Muscle of back (tissue), 11 donors: ENCODE data around the gene EXOC4. TPM values are rescaled to one million over a fixed set of nuclear protein-coding genes. Genes with fewer than 3 reads are reported as not detected.

ENCODE experiments used
- DNase-seq, 3 donors: peaks; one replicate each; pipeline versions ENCODE4 v3.0.0 to v3.0.0-alpha.2; 2013
- polyA plus RNA-seq, 10 donors: library from polyadenylated mRNA; unstranded; fragments of 120-200 nt; gene quantifications; one replicate each; pipeline ENCODE4 v1.2.1, GENCODE V29; 2013; ENCODE audit not compliant: insufficient read length in 10 of 10

The EXOC4 gene
- polyA plus RNA-seq, 10 donors = 42.2 to 74.5 (median 57.6) TPM

DNA sequence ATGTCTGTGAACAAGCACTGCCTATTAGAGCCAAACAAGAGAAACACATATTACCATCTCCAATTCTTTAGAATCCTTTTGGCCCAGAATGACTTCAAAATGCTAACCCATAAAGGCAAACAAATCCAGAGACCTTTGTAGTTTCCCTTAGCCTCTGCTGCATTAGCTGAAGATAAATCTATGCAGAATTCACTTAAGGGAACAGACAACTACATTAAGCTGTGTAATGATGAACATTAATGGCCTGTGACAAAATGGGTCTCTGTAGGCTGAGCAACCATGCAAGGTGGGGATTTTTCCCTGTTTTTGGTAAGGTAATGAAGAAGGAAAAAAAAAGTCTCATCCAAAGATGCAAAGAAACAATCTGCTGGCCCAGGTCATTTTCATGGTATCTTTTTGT lies 411.6 kb downstream of the EXOC4 start:
- no peak for DNase-seq

DNA sequence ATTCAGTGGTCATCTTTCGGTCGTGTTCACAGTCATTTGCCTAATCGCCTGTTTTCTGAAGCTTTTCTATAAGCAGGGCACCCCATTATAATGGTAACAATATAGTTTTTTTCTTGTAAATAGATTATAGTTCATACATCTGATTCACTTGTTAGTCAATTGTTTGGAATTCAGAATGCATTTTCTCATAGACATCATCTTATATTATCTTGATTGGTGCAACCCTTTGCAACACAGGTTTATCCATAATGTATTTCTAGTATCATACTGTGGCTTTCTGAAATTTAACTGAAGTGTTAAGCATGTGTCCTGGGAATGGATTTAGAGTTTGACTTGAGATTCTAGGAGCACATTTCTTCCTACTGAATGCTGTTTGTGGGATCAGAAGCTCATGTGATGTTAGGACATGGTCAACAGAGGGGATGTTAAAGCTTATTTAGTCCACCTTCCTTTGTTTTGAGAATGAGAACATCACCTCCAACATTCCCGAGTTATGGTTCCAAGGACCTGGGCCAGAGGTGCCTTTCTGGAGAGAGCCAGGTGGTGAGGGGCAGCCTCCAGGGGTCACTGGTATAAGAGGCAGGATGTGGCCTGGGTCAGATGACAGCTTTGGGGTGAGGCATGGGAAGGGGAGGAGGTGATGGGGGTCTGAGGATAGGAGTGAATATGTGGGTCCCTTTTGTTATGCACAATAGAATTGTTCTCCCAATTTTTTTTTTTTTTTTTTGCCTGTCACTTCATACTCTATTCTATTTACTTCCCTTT lies 415.6 kb downstream of the EXOC4 start:
- DNase-seq = no peak

DNA sequence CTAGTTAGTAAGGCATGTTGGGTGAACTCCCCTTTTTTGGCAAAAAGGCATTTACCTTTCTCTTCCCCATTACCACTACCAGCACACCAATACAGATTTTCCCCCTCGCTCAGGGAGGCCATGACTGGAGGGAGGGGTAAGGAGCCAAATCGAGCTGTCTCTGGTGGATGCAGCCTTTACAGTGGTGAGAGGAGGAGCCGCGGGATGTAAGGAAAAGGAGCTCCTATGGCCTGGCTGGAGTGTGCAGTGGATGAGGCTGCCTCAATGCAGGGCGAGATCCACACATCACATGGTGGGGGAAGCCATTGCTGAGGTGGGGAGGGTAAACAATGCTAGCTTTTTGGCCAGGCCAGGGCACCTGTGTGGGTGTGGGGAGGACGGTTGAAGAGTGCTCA lies 416.2 kb downstream of the EXOC4 start:
- no peak for DNase-seq

DNA sequence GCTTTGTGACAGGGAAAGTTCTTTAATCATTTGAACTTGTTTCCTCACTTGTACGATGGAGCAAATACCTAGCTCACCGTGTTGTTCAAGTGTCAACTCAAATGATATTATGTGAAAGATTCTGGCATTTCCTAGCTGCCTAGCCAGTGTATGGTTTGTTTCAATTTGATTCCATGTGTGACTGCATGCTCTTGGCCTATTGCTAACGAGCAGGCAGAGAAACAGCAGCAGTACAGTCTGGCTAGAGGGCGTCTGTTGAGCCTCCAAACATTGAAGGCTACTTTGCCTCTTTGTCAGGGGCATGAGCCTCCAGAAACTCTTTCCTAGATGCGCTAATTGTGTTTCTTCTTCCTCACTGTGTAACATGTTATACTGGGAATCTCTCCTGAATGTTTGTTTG lies 417.4 kb downstream of the EXOC4 start:
- no peak for DNase-seq

DNA sequence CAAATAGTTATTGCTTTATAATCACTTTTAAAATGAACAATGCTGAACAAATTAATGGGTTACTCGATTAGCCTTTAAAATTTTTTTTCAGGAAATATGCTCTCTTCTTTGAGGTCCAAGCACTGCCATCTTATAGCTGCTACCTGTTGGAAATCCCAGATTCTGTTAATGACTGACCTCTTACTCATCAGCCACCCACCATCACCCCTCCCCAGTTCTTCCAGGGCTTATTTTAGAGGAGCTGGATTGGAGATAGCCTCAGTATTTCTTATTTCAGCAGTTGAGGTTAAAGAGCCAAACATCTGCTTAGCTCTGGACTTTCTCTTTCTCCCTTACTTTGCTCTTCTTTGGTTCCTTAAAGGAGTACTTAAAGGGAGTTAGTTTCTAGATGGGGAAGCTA lies 420.0 kb downstream of the EXOC4 start:
- DNase-seq = no peak

DNA sequence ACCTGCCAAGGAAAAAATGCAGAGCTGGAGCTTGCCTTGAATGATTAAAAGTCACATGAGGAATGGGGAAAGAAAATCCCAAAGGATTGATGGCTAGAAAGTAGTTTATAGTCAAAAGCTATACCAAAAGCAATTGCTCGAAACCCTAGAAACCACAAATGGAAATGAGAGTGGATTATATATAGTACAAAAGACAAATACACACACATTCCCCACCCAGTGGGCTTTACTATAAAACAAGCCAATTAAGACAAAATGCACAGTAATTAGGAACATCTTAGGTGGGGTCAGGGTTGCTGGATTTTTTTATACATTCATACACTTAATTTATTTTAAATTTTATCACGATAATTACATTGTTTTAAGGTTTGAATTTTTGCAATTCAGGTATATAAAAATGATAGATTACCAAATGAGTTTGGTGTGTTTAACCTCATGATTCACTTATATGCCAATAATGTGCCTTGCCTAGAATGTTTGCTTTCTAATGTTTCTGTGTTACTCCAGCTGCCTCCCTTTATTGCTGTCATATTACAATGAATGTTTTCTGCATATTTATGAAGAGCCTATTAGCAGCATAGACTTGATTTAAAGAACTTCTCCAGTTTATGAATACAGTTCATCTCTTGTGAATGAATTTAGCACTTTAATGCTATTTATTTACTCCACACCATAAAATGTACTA lies 421.3 kb downstream of the EXOC4 start:
- DNase-seq = no peak

DNA sequence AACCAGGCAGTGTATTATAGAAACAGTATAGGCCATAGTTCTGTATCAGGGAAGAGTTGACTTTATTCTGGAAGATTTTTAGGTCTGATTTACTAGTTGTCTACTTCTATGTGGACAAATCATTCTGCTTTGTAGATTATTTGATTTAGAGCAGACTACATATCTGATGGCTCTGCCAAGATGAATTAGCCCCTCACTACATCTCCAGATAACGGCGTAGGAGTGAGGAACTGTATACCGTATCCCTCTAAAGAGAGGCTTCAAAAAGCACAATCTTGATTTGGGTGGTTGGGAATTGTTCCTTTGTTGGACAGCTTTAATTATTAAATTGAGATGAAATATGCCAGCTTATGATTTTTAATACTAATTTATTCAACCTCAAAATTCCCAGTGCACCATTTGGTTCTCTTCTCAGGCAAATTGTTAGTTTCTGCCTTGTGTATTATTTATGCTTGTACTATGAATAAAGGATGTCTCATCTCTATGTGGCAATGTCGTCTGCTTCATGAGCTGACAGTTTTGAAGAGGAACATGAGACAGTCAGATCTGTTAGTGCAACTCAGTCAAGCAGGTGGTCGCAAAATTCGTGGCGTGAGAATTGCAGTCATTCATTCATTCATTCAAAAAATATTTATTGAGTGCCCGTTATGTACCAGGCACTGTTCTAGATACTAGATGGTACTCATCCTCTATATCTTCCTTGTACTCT lies 422.8 kb downstream of the EXOC4 start:
- no peak for DNase-seq

DNA sequence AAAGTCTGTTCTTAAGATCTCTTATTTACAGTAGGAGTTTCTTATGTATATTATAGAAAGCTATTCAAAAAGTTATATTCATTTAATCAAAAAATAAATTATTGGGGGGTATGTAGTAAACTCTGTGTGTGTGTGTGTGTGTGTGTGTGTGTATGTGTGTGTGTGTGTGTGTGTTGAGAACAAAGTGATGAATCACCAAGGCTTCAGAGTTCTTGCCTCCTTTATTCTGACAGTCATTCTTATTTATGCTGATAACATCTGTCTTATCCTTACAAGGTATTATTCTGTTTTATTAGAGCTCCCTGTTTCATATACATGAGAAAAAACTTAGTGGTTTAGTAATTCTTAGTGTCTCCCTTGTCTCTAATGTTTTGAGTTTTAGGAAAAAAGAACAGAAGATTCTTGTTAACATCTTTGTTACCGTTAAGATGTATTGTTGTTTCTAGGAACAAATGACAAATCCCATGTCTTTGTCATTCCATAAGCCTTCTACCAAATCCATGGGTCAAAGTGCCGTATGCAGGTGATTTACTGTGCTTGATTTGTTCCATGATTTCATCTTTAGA lies 424.0 kb downstream of the EXOC4 start:
- DNase-seq = no peak

DNA sequence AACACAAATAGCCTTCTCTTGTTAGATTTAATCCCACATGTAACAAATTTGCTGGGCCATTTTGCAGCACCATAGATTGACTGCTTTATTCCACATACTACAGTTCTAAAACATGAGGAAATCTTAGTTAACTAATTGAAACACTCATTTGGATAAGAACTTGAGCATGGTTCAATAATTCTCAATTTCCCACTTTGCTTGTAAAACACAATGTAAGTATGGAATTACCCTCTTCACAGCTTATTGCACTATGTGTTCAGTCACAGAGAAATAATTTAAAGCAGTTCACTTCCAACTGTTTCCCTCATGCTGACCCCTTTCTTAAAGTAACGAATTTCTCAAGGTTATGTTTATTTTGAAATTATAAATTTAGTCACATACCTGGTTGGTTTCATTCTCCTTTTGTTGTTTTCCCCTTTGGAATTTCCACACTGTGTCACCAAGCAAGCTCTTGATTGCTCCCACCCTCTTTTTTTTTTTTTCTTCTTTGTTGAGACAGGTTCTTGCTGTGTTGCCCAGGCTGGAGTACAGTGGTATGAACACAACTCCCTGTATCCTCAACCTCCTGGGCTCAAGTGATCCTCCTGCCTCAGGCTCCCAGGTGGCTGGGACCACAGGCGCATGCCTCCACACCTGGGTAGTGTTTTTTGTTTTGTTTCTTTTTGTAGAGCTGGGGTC lies 425.4 kb downstream of the EXOC4 start:
- DNase-seq = no peak

DNA sequence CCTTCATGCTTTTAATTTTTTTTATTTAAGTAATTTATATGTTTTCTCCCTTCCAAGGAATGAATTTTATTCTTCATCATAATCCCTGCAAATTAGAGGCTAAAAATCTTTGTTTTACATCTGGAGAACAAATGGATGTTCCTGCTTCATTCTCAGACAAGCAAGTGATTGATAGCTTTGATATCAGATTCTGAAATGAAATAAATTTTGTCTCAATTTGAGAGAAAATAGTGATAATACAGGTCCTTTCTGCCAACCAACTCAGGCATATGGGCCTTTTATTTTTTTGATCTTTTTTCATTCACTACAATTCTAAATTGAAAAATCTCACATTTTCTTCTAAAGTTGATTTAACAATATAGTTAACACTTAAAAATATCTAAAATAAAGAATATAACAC lies 427.1 kb downstream of the EXOC4 start:
- no peak for DNase-seq

DNA sequence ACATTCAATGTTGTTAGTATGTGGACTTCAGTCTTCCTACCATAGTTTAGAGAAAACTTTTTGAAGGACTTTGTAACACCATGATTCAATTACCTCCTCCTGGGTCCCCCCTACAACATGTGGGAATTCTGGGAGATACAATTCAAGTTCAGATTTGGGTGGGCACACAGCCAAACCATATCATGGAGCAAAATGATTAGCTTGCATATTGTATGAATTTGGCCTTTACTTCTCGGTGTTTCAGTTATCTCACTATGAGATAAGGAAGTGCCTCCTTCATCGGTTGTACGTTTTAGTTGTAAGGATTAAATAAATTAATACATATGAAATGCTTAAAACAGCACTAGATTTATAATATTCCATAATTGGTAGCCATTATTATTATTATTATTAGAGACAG lies 428.7 kb downstream of the EXOC4 start:
- DNase-seq = no peak

DNA sequence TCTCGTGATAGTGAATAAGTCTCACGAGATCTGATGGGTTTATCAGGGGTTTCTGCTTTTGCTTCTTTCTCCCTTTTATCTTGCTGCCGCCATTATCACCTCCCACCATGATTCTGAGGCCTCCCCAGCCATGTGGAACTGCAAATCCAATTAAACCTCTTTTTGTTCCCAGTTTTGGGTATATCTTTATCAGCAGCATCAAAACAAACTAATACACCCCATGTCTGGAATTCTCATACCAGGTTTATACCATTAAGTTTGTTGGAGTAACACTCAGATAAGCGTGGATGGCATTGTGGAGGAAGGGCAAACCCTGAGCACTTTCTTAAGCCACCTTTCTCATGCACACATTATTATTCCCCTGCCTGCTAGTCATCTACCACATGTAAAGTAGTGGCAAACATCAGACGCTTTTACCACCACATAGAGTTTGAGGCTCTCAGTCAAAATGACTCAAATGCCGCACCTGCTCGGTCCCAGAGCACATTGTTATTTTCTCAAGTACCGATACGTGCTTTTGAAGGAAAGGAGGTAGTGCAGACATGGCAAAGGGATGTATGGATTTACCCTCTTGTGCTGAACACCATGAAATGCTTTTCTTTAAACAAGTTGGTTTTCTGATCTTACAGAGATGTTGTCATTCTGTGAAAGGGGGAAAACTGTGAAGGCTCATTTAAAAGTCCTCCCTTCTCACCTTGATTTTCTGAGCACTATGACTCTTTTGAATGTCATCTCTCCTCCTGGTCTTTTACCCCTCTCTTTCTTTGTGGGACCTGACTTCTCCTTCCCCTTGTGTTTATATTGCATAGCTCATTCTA lies 429.7 kb downstream of the EXOC4 start:
- DNase-seq = no peak

DNA sequence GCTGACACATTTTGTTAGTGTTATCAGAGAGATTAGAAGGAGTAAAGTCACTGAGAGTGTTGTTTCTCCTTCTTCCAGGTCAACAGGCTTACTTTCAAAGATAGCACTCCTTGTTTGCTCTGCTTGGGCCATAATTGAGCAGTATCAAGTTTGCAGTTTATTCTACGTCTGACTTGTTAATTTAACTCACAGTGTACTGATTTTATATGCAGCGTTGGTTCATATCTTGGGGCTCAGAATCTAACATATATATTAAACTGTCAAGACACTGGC lies 430.2 kb downstream of the EXOC4 start:
- no peak for DNase-seq

DNA sequence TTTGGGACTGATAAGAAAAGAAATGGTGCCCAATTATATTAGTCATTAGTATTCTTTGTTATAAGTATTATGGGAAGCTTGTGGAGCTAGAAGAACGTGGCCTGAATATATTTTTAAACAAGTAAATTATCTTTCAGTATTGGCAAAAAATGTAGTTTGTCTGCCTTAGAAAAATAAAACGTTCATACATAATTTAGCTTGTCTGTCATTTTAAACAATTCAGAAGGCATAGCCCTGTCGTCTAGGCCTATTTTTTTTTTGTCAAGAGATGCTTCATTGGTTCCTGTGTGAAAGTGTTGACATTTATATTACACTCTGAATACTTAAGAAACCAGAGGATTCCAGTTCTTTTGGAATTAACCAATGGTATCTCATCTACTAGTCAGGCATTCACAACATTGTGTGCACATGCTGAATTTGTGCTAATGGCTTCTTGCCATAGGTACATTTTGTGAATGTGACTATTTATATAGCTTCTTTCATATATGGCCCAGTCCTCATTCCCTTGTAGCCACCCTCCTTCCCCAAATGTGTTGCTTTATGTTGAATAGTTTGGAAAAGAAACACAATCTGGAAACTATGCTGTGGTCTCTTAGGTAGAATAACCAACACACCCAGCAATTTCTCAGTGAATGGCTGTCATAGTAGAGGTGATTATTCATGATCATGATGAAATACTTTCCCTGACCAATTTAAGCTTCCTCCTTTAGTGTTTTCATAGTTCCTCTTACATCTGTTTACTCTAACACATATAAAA lies 435.8 kb downstream of the EXOC4 start:
- DNase-seq = peak in 2 of 3 donors; percentile 36 to 57

DNA sequence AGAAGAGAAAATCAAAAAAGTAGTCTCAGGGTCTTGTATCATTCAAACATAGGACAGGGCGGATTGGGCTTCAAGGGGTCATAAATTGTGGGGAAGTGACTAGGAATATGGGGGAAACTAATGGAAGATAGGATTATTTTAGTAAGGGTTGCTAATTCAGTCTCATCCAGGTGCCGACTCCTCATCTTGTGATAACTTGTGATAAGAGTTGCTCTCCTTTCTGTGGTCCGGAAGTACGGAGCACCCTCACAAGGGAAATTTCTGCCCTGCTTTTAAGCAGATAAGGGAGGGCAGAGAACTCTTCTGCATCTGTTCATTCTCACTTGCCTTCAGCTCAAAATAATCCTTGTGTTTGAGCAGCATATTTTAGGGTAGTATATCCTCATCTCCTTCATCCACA lies 437.9 kb downstream of the EXOC4 start:
- no peak for DNase-seq

DNA sequence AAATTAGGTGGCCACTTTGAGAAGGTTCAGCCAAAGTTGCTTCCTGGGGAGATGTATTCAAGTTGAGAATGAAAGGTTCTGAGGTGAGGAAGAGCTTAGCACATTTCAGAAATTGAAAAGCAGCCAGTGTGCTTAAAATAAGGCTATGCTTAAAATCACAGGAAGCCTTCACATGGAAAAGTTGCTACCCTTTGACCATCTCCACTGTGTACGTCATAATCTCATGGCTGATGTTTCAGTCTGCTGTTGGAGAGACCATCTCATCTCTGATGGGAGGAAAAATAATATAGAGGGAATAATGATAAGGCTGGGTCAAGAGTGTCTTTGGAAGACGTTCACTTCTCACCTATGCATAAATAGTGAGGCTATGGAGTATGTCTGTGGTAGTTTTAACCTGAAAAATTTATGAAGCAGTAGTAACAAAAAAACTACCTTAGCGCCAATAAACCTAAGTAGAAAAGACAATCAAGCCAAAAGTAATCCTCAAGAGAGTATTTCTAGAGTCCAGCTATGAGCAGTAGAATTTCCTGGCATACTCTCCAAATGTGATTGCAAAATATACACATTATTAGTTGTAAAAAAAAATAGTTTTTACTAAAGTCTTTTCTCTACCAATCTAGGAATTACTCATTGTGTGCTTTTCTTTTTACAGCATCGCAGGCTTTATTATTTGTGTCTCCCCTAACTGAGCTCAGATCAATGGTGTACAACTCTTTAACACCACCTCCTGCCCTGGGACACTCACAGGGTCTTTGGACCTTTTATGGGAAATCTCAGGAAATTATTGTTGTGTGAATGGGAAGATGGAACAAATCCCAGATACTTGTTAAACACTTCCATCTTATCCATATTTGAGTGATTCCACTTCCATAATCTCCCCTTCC lies 439.1 kb downstream of the EXOC4 start:
- peak in 2 of 3 donors; percentile 37 to 60 for DNase-seq

DNA sequence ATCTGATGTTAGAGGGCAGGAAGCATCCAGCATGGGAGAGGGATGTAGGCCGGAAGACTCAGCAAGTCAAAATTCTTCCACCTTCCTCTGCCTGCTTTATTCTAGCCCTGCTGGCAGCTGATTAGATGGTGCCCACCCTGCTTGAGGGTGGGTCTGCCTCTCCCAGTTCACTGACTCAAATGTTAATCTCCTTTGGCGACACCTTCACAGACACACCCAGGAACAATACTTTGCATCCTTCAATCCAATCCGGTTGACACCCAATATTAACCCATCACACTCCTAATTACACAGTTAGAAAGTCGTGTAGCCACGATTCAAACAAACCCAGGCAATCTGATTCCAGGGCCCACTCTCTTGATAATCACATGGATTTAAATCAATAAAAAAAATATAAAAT lies 440.4 kb downstream of the EXOC4 start:
- DNase-seq = no peak

DNA sequence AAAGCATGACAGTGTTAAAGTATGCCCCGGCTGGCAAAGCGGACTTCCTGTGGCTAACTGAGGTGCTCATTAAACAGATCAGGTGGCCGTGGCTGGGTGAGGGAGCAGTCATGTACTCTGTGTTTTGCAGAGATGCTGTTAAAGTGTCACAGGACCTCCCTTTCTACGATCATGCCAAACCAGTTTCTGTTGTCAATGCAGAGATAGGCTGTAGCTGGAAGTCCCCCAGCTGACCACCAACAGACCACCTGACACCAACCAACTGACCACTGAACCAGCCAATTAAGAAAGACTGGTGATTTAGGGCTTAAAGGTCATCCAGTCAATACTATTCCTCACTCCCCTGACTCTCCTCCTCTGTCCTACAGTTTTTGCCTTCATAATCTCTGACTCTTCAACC lies 443.2 kb downstream of the EXOC4 start:
- DNase-seq = no peak

DNA sequence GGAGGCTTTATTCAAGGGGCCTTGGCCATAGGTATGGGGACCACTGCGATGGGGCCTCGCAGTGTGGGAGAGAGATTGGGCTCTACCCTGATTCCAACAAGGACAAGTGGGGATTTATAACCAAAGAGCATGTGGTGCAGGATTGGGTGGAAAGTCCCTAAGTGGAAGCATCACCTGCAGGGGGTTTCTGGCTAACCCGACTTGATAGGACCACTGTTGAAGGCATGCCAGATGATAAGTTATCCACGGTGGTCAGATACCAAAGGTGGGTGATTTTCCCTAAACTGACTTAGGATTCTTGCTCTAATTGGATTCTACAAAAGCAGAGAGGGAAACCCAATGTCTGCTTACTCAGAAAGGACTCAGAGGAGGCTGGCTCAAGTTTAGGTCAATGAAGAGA lies 444.7 kb downstream of the EXOC4 start:
- no peak for DNase-seq

DNA sequence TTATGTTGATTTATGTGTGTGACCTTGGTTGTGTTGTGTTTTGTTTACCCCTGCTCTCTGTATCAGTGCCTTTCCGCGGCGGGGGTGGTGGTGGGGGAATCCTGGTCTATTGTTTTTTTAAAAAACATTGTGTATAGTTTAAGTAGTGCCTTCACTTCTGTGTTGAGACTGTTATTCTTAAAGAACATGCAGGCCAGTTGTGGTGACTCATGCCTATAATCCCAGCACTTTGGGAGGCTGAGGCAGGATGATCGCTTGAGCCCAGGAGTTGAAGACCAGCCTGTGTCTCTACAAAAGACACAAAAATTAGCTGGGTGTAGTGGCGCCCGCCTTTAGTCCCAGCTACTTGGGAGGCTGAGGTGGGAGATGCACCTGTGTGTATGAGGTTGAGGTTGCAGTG lies 445.2 kb downstream of the EXOC4 start:
- DNase-seq = no peak
